Measurements from ENCODE around the gene ITGA8.
"Not testable (repeated sequence)": the region's sequence is repeated elsewhere in the genome, so short reads cannot be mapped to it uniquely, and the experiment has no call there.

Gene ITGA8

GRCh38 chr10:15562116-15562515 lies 157.6 kb downstream of the ITGA8 start:
- no peak overlapping the region for H3K27ac Mint-ChIP-seq
- H3K36me3 Mint-ChIP-seq (ENCODE audit: low read depth) = peaks cover 87% of the 10 kb centered on the region
- H3K4me3 Mint-ChIP-seq = no peak overlapping the region
- peaks cover 47% of the 10 kb centered on the region for H3K4me1 Mint-ChIP-seq
- no peaks in the 10 kb centered on the region for H3K9me3 Mint-ChIP-seq
- DNase-seq = no peak
- no peak for TF ChIP-seq CTCF (IDR thresholded peaks at IDR 0.05)
- H3K27me3 Mint-ChIP-seq (ENCODE audit: low read depth, poor library complexity) = peaks cover 10% of the 10 kb centered on the region

GRCh38 chr10:15558136-15558535 lies 161.6 kb downstream of the ITGA8 start:
- Mint-ChIP-seq H3K9me3 (peaks cover 13% of the 10 kb centered on the region), H3K27ac (peak overlapping the region; percentile 90), H3K36me3 (ENCODE audit: low read depth) (peaks cover 93% of the 10 kb centered on the region), H3K27me3 (ENCODE audit: low read depth, poor library complexity) (peaks cover 10% of the 10 kb centered on the region), H3K4me3 (no peak overlapping the region), H3K4me1 (peaks cover 26% of the 10 kb centered on the region)
- DNase-seq = no peak
- no peak for TF ChIP-seq CTCF (IDR thresholded peaks at IDR 0.05)

- H3K27ac Mint-ChIP-seq; H3K27me3 Mint-ChIP-seq (ENCODE audit: low read depth, poor library complexity); DNase-seq; H3K4me3 Mint-ChIP-seq: not testable (repeated sequence)
- H3K36me3 Mint-ChIP-seq (ENCODE audit: low read depth) = peaks cover 93% of the 10 kb centered on the region
- peaks cover 17% of the 10 kb centered on the region for H3K9me3 Mint-ChIP-seq
- peaks cover 25% of the 10 kb centered on the region for H3K4me1 Mint-ChIP-seq
These were observed 162.6 kb downstream of the ITGA8 start for GRCh38 chr10:15557168-15557567.

GRCh38 chr10:15550950-15551349 lies 168.8 kb downstream of the ITGA8 start:
- Mint-ChIP-seq H3K36me3 (ENCODE audit: low read depth) (peaks cover 99% of the 10 kb centered on the region), H3K9me3 (peaks cover 47% of the 10 kb centered on the region), H3K4me3 (no peak overlapping the region), H3K4me1 (no peaks in the 10 kb centered on the region), H3K27me3 (ENCODE audit: low read depth, poor library complexity) (no peaks in the 10 kb centered on the region), H3K27ac (no peak overlapping the region)
- no peak for DNase-seq
- no peak for TF ChIP-seq CTCF (IDR thresholded peaks at IDR 0.05)

- no peaks in the 10 kb centered on the region for H3K27me3 Mint-ChIP-seq (ENCODE audit: low read depth, poor library complexity)
- no peak overlapping the region for H3K27ac Mint-ChIP-seq
- no peak for TF ChIP-seq CTCF (IDR thresholded peaks at IDR 0.05)
- no peak overlapping the region for H3K4me3 Mint-ChIP-seq
- H3K4me1 Mint-ChIP-seq = peaks cover 4% of the 10 kb centered on the region
- peaks cover 62% of the 10 kb centered on the region for H3K9me3 Mint-ChIP-seq
- no peak for DNase-seq
- peaks cover 99% of the 10 kb centered on the region for H3K36me3 Mint-ChIP-seq (ENCODE audit: low read depth)
These were observed 171.4 kb downstream of the ITGA8 start for GRCh38 chr10:15548331-15548730.

- H3K27me3 Mint-ChIP-seq (ENCODE audit: low read depth, poor library complexity) = no peaks in the 10 kb centered on the region
- peaks cover 62% of the 10 kb centered on the region for H3K9me3 Mint-ChIP-seq
- peaks cover 12% of the 10 kb centered on the region for H3K4me1 Mint-ChIP-seq
- no peak overlapping the region for H3K27ac Mint-ChIP-seq
- H3K36me3 Mint-ChIP-seq (ENCODE audit: low read depth) = peaks cover 99% of the 10 kb centered on the region
- DNase-seq = no peak
- TF ChIP-seq CTCF (IDR thresholded peaks at IDR 0.05) = no peak
- no peak overlapping the region for H3K4me3 Mint-ChIP-seq
These were observed 173.1 kb downstream of the ITGA8 start for GRCh38 chr10:15546606-15547005.
